Fibroblast of pulmonary artery (primary cell): ENCODE results near the gene NAA10.
A peak's percentile ranks its signal among the peaks of the same experiment; 100 is the strongest.

ENCODE experiments used
- DNase-seq: peaks from one replicate; pipeline ENCODE4 v3.0.0-alpha.2; 2010; ENCODE audit warnings: low read depth
- H3K4me3 ChIP-seq: replicated peaks from 2 replicates; pipeline ENCODE4 v1.5.1; 2011; ENCODE audit warnings: low read depth, mild to moderate bottlenecking, control low read depth, low read length, moderate library complexity
- TF ChIP-seq, protein P1 (sequence below): IDR thresholded peaks from 2 replicates; pipeline ENCODE4 v1.5.1; 2011; ENCODE audit warnings: mild to moderate bottlenecking, control low read depth, low read length, inconsistent platforms; ENCODE audit errors: missing control alignments

The NAA10 gene

DNA sequence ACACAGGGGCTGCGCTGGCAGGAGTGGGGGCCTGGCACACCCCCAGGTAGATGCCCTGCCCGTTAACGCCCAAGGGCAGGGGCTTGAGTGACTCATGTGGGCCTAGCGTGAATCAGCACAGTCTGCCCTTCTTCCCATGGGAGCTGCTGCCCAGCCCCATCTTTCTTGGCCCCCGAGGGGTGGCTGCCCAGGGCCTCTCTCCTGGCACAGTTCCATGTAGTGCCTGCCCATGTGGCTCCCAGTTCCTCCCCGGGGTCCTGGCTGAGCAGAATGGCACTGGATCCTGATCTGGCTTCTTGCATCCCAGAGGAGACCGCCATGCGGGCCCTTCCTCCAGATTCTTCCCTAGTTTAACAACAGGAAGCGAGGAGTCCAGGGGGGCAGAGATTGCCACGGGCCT, 32.5 kb downstream of the NAA10 start:
- TF ChIP-seq, protein P1, sequence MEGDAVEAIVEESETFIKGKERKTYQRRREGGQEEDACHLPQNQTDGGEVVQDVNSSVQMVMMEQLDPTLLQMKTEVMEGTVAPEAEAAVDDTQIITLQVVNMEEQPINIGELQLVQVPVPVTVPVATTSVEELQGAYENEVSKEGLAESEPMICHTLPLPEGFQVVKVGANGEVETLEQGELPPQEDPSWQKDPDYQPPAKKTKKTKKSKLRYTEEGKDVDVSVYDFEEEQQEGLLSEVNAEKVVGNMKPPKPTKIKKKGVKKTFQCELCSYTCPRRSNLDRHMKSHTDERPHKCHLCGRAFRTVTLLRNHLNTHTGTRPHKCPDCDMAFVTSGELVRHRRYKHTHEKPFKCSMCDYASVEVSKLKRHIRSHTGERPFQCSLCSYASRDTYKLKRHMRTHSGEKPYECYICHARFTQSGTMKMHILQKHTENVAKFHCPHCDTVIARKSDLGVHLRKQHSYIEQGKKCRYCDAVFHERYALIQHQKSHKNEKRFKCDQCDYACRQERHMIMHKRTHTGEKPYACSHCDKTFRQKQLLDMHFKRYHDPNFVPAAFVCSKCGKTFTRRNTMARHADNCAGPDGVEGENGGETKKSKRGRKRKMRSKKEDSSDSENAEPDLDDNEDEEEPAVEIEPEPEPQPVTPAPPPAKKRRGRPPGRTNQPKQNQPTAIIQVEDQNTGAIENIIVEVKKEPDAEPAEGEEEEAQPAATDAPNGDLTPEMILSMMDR, result no peak
- H3K4me3 ChIP-seq, result no peak overlapping the region
- no peak for DNase-seq

GRCh38 chrX:153901753-153902140, 33.1 kb downstream of the NAA10 start:
- TF ChIP-seq, protein P1, result no peak
- no peak overlapping the region for H3K4me3 ChIP-seq
- DNase-seq, result no peak

DNA sequence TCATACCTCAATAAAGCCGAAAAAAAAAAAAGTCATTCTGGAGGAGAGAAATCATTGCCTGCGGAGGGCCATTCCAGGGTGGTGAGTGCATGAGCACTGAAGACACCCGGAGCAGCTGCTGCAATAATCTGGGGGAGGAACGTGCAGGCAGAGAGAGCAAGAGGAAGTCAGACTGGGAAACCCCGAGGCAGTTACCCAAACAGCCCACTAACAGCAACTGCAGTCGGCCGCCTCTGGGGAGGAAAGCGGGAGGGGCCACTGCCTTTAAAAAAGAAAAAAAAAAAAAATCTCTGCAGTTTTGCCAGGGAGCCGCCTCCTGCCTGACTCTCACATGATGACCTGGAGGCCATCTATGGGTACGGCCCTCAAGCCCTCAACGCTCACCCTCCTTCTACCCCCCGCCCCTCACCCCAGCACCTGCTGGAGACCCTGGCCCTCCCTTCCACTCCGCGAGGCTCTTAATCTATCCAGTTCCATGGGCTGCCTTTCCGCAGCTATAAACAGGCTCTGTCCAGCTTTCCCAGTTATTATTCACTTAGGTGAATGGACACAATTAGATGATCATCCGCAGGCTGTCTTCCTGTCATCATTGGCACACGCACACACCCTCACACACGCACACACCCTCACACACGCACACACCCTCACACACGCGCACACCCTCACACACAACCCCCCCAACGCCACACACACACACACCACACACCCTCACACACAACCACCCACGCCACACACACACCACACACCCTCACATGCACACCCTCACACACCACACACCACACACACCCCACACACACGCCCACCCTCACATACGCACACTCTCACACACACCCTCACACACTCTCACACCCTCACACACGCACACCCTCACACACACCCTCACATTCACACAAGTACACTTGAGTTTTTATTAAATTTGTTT, 33.7 kb downstream of the NAA10 start:
- peak; percentile 91 for DNase-seq
- peak overlapping the region; percentile 21 for H3K4me3 ChIP-seq
- TF ChIP-seq, protein P1, result no peak

DNA sequence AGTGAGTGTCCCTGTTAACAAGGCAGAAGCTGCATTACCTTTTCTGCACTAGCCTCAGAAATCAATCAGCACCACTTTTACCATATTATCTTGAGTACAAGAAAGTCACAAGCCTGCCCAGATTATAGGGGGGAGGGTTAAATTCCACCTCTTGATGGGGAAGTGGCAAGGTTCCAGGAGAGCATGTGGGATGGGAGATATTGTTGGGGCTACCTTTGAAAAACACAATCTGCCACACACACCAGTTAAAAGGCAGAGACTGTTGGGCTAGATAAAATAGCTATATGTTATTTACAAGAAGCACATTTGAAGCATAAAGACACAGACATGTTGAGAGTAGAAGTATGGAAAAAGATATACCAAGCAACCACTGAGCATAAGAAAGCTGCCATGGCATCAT, 36.9 kb downstream of the NAA10 start:
- no peak for DNase-seq
- TF ChIP-seq, protein P1, result no peak
- no peak overlapping the region for H3K4me3 ChIP-seq

DNA sequence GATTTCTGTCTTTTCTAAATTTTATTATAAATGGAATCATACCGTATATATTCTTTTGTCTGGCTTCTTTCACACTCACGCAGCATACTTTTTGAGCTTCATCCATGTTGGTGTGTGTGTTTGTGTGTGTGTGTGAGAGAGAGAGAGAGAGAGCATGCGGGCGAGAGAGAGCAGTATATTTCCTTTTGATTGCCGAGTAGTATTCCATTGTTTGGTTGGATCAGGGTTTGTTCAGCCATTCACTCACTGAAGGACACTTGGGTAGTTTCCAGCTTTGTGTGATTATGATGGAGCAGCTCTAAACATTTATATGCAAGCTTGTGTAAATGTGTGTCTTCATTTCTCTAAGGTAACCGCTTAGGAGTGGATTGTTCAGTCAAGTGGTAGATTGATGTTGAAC, 45.7 kb downstream of the NAA10 start:
- DNase-seq, result no peak
- TF ChIP-seq, protein P1, result no peak
- no peak overlapping the region for H3K4me3 ChIP-seq

DNA sequence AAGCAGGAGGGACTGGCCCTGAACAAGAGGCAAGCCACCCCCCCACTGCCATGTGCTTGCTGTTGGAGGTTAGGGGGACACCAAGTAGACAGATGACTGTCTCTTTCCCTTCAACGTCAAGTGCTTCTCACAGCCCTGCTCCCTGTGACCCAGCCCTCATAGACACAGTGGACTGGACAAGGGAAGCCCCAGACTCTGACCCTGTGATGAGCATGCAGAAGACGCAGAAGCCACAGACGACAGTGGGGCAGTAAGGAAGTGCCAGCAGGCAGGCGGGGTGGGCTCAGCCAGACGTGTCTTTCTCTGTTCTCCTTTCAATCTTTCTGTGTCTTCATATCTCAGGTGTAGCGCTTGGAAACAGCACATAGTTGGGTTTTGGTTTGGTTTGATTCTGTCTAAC, 46.5 kb downstream of the NAA10 start:
- TF ChIP-seq, protein P1, result no peak
- H3K4me3 ChIP-seq, result no peak overlapping the region
- DNase-seq, result no peak

- H3K4me3 ChIP-seq, result no peak overlapping the region
- DNase-seq, result no peak
- TF ChIP-seq, protein P1, result no peak
These were observed 47.5 kb downstream of the NAA10 start for GRCh38 chrX:153887385-153887784.
